H4 (cell line): ENCODE results near the gene PPP1R13B. TPM values are rescaled to one million over a fixed set of nuclear protein-coding genes. Genes with fewer than 3 reads are reported as not detected.

ENCODE experiments used
- DNase-seq: peaks from one replicate; pipeline ENCODE4 v3.0.0-alpha.2; 2015; ENCODE audit warnings: low spot score
- total RNA-seq: library from RNA; depleted of rRNA; stranded (reverse); fragments of >200 nt; shearing (Covaris generic); gene quantifications from 2 replicates; pipeline ENCODE4 v1.2.3, GENCODE V29; 2014

PPP1R13B gene
- total RNA-seq, 1 experiment from 2014 or later, result 2.9 TPM

DNA sequence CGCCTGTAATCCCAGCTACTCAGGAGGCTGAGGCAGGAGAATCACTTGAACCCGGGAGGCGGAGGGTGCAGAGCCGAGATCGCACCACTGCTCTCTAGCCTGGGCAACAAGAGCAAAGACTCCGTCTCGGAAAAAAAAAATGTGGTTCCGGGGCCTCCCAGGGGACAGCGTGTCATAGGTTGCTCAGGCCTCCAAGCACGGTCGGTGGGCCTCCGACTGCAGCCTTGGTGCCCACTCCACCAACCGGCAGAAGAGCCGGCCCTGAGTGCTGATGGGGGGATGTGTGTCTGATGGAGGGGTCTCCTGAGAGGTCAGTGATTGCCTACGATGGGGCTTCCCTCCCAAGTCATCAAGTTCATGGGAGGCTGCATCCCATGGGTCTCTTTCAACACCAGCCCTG lies 115.9 kb downstream of the PPP1R13B start:
- no peak for DNase-seq

DNA sequence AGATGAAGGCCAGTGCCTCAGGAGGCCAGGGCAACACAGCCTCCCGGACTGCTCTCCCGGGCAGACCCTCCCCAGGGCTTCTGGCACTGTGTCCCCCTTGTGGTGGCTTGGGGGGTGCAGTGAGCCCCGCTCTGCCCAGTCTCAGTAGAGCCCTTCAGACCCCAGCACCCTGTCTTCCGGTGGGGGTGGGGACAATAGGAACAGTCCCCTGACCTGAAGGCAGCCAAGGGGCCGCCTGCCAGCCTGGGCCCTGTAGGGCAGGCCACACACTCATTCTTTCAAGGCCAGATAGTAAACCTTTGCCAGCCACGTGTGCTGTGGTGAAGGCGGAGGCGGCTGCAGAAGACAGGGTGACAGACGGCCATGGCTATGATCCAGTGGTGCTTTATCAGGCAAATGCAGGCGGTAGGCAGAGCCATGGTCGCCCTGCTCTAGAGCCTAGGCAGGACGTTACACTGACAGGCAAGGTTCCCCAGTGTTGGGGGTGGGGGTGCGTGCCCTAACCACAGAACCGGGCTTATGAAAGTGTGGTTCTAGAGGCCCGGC lies 116.8 kb downstream of the PPP1R13B start:
- no peak for DNase-seq

DNA sequence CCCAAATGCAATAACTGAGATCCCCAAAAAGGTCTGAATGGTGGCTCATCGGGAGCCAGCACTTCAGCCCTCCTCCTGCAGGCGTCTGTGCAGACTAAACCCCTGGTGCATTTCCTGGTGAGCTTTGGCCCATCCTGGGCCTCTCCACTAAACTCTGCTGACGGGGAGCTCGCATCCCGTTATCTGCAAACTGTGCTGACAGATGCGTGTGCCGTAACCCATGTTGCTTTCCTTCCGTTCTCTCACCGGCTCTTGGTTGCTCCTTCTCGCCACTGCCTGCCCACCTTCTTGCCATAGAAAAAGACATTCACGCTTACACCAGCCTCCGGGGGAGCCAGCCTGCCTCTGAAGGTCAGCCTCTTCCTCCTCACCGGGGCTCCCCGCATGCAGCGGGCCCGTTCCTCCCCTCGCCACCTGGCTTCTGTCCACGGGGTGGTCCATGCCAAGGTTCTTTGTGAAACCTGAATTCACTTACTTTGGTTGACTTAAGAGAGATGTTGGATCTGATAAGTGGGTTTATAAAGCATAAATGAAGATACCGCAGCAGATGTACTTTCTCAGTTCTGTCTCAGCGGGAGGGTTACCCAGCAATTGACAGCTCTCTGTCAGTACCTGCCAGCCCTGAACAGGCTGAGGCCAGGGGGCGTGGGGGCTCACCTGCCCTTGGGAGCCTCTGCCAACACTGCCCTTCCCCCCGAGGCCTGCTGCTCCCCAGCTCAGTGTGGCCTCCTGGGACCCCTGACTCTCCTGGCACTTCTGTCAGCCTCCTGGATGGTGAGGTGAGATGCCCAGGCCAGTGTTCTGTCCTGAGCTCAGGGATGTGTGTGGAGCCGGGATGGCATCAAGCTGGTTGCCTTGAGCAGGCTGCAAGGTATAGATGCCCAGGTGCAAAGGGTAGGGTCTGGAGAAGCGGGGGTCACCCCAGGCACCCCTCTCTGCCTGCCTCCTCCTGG lies 117.6 kb downstream of the PPP1R13B start:
- no peak for DNase-seq

DNA sequence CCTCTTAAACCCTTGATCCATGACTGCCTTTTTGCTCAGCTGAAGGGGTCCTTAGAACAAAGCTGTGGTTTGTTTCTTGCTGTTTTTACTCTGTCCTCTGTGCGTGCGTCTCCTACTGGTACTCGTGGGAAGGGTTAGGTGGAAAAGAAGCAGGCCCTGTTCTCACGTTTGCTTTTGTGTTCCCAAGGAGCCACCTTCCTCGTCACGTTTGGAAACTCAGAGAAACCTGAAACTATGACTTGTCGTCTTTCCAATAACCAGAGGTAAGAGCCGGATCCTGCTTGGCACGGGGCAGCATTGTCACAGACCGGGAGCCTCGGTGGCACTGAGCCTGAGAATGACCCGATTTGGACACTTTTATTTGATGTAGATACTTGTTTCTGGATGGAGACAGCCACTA lies 118.7 kb downstream of the PPP1R13B start:
- DNase-seq, result no peak

DNA sequence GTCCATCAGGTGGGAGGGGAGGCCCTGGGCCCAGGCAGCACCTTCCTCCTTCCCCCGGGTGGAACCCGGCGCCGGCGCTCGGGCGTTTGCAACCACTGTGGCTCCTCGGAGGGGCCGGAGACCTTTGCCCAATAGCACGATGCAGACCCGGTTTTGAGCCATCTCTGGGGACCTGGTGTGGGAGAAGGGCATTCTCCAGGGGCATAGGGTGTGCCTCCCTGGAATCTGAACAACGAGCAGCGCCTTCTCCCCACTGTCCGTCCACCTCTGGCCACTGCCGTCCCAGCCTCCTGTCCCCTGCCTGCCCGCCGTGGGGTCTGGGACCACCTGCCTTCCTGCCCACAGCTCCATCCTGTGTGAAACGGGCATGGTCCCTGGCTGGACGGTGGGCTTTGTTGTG lies 119.2 kb downstream of the PPP1R13B start:
- DNase-seq, result no peak

DNA sequence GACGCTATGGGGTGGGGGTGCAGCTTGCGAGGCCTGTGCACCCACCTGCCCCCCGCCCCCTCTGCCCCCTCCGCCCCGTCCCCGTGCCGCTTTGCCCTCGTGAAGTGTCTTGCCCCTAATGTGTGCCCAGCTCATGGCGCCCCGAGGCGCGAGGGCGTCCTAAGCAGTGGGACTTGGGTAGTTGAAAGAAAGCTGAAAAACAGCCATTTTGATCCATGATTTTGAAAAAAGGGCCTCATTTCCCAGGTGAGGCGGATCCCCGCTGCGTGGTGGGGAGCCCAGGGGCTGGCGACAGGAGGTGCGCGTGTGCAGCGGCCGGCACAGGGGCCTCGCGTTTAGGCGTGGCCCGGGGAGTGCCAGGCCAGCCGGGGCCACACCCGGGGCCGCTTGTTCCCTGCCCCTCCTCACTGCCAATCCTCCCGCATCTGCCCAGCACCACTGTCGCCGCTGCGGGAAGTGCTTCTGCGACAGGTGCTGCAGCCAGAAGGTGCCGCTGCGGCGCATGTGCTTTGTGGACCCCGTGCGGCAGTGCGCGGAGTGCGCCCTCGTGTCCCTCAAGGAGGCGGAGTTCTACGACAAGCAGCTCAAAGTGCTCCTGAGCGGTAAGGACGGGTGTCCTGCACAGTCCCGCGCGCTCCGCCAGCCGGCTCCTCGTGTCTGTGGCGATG lies 119.9 kb downstream of the PPP1R13B start:
- no peak for DNase-seq

DNA sequence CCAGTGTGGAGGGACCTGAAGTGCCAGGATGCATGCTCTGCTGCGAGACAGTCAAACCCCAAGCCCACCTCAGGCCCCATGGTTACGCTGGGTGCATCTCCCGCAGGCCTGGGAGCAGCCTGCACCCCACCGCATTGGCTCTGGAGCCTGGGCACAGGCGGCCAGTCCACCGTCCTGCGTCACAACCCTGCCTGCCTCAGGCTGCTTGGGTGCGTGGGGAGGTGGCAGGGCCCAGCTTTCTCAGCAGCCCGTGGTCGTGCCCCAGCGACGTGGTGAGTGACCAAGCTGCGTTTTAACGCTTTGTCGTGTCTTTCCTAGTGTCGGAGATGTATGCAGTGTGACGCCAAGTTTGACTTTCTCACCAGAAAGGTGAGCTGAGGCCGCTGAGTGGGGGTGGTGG lies 120.9 kb downstream of the PPP1R13B start:
- no peak for DNase-seq

DNA sequence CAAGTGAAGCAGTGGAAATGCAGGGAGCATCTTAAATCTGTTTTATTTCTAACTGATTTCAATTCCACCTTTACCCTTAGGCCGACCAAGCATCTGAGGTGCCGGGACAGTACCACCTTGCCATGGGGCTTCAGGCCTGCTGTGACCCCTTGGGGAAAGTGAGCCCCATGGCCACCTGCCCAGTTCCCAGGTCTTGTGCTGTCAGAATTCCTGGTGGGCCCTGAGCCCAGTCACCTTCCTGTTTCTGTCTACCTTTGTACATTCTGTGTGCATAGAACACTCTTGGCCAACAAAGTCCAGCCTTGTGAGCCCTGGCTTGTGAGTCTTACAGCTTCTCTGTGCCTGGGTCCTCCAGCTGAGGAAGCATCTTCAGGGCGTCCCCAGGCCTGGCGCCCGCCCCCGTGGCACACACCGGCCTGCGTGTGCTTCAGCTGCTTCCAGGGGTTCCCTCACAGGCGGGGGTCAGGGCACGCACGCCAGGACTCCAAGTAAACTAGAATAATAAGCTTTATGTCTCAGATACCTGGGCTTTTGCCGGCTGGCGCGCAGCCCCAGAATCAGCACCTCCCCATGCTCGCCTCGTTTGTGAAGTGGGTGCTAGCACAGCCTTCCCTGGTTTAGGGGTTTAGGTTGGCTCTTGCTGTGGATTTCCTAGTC lies 121.5 kb downstream of the PPP1R13B start:
- DNase-seq, result no peak

DNA sequence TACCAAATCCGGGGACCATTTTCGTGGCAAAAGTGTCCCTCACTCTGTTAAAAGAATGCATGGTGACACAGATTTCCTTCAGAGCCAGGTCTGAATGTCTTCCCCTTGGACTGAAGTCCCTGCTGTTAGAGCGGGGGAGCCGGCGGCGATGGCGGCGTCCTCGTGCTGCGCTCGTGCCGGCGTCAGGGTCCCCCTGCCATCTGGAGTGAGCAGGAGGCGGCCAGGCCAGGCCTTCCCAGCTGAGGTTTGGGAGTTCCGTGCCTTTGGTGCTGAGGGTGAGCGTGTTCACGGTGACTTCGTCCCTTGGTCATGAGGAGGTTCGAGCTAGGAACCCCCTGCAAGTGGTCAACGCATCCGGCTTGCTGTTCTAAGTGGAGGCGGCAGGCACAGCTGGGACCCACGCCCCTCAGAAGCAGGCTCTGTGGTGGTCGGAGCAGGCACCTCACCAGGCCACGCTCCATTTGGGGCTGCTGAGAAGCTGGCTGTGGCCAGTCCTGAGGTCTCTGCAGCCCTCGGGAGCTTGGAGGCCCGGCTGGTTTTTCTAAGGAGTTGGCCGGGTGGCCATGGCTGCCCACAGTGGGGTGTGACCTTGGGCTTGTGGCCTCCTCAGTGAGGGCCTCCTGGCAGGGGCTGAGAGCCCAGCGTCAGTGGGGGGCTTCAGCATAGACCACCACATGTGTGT lies 122.2 kb downstream of the PPP1R13B start:
- DNase-seq, result no peak

DNA sequence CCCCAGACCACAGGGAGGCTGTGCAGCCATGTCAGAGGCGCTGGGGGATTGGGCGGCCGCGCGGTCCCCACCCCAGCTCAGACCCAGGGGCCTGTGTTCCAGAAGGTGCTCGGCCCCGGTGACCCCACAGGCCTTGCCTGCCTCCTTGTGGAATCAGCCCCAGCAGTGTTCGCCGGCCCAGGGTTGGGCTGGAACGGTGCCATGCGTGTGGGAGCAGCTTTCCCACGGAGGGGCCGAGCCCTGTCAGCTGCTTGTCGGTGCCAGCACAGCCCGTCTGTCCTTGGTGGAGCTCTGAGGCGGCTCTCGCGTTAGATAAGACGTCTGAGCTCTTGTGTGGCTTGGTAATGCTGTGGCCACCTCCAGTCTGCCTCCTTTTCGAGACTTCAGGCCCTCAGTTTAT lies 123.3 kb downstream of the PPP1R13B start:
- DNase-seq, result no peak

DNA sequence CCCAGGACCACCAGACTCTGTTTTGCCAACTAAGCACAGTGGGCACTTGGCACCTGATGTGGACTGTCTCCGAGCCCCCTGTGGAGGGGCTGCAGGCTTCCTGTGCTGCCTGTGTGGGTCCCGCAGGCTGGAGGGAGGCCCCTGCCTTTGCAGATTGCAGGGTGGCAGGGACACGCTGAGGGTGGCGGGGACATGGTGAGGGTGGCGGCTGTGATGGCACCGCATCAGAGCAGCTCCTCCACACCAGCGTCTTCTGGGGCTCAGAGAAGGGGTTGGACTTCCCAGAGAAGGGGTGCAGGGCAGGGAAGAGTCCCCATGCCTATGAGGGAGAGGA lies 123.7 kb downstream of the PPP1R13B start:
- DNase-seq, result no peak

DNA sequence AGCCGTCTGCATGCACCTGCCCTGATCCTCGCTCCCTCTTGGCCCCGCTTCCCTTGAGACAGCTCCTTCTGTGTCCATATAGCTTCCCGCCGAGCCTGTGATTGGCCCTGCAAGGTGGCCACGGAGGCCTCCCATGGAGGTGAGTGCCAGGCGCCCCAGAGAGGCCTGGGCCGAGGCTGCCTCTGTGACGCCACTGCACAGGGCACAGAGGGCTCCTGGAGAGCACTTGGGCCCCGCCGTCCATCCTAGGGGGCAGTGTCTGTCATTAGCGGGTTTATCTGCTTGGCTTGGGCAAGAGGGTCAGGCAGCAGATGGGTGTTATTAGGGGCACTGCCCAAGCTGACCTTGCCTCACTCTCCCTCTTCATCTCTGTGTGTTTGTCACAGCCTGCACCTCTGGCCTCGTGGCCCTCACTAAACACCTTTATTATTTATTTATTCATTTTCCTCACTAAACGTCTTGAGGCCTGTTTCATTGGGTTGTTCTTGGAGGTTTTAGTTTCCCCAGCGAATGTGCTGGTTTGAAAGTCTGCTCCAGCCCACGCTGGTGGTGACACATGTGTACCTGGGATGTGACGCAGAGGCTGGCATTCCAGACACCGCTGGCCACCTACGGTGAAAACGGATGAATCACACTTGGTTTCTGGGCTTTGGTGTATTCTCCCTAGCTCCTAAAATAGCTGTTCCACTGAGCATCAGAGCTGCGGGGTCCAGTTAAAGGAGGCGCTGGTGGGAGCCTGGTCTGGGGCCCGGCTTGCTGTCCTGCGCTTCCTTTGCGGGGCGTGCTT lies 125.8 kb downstream of the PPP1R13B start:
- DNase-seq, result peak; percentile 62

DNA sequence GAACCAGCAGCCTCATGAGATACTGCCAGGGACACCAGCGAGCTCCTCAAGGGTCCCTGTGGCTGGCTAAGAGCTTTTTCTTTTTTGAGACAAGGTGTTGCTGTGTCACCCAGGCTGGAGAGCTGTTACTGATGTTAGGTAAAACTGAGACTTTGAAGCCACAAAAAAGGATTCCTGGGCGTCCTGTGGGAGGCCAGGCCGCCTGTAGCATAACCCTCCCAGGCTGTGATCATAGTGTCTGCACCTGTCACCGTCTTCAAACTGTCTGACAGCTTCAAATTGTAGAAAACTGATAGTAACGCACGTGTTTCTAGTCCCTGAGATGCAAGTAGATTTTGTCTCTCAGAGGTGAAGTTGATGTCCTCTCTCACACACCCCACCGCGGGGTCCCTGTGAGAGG lies 127.6 kb downstream of the PPP1R13B start:
- DNase-seq, result no peak

DNA sequence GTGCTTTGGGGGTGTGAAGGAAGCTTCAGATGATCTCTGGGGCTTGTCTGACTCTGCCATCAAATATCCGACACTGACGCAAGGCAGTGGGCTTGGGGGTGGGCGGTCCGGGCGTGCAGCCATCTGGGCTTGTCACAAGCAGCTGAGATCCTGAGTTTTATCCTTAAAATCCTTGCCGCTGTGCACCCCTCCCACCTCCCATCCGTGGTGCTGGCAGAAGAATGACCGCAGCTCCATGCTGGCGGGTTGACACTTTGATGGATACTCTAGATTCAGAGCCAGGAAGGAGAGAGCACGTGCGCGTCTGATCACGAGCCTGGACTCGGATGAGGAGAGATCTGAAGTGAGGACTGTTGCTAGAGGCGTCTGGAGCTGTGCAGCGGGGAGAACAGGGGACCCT lies 128.8 kb downstream of the PPP1R13B start:
- DNase-seq, result no peak

DNA sequence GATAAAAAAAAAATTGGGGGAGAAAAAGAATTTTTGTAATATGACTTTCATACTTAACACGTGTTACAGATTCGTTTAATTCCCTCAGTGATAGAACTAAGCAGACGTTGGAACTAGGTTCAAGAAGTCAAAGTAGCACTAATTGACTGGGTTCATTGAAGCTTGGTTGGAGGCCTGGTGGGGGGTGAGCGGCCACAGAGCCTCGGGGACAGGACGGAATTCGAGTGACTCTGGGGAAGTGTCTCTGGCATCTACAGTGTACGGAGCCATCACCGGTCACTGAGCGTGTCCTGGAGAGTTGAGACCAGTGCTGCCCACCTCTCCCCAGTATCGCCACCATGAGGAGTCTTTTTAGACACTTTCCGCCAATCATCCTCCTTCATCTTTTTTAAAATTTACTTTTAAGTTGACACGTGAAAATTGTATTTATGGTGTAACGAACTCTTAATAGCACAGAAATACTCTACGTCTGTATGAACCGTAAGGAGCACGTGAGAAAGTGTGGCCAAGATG lies 130.4 kb downstream of the PPP1R13B start:
- no peak for DNase-seq

DNA sequence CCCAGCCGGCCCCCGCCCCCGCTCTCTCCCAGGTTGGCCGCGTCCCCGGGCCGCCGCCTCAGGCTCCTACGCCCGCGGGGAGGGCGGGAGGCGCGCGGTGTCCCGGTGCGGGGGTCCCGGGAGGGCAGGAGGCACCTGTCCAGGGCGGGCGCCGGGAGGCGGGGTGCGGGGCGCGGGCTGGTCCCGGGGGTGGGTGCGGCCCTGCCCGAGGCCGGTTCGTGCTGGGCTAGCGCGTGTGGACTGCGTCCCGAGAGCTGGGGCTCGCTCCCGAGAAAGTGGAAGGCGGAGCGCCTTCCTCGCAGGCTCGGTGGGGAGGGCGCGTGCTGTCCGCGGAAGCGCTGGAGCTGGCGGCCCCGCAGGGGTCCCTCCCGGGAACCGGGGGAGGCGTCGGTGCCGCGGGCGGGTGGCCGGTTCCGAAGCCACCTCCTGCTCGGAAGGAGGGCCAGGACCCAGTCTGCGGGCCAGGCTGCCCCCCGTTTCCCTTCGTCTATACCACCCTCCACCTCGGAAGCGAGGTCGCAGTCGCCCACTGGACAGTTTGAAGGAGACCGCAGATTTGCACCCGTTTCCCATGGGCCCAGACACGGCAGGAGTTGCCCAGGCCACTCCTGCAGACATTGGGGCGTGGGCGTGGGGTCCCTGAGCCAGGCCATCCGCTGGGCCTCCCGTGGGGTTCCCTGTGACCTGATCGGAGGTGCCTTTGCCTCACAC lies 131.1 kb downstream of the PPP1R13B start:
- DNase-seq, result no peak

DNA sequence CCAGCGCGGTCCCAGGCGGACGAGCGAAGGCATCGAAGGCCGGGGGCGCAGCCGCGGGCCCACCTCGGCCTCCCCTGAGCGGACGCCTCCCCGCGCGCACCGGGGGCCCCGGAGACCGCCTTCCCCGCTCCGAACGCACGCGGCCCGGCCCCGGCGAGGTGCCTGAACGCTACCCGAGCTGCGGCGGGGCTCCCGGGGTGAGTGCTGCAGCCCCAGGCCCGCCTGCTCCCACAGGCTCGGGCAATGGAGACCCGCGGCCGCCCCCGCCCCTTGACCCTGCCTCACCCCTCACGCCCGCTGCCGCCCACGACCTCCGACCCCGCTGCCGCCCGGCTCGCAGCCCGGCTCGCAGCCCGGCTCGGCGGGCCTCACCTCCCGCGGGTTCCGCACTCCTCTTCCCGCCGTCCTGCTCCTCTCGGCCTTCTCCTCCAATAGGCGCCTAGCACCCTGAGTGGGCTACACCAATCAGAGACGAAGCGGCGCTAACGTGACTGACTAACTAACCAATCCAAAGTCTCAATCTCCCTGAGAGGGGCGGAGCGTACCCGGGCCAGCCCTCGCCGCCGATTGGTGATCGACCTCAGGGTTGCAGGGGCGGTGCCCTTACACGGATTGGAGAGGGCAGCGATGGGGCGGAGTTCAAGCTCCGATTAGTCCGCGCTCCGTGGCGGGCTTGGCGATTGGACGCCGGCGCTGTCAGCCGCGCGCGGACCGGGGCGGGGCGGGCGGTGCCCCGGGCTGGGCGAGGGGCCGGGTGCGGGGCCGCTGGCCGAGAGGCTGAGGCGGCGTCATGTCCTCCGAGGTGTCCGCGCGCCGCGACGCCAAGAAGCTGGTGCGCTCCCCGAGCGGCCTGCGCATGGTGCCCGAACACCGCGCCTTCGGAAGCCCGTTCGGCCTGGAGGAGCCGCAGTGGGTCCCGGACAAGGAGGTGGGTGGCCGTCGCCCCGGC lies 132.0 kb downstream of the PPP1R13B start, which contains the start of the genes XRCC3 and ZFYVE21:
Gene XRCC3, minus strand, starts transcription at position 400 of the 949 bp plus-strand sequence. CDS start 4,364 bp downstream, outside the sequence.
Gene ZFYVE21, plus strand, starts transcription at position 759 of the 949 bp plus-strand sequence. Its CDS starts 32 bp downstream, at position 791.
- peak; percentile 98 for DNase-seq

DNA sequence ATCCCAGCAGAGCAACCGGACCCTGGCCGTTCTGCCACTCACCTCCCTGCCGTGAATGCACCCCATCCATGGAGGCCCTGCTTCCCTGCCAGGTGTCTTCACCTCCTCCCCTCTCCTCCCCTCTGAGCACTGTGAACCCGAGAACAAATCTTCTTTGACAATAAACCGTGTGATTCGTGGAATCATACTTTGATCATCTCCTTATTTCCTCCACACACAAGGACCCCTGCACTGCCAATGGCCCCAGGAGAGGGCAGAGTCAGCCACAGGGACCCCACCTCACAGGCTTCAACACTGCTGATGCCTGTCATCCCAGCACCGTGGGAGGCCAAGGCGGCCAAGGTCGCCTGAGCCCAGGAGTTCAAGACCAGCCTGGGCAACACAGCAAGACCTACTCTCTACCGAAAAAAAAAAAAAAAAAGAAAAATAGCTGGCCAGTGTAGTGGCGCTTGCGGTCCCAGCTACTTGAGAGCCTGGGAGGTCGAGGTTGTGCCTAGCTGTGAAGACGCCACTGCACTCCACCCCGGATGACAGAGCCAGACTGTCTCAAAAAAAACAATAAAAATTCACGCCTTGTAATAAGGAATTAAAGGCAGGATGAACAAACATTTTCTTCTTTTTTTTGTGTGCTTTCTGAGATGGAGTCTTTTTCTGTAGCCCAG lies 133.2 kb downstream of the PPP1R13B start:
- DNase-seq, result no peak
